Sigmoid colon (tissue), 7 donors: ENCODE results near the gene USP54. TPM values are rescaled to one million over a fixed set of nuclear protein-coding genes. Genes with fewer than 3 reads are reported as not detected.
A peak's percentile ranks its signal among the peaks of the same experiment; 100 is the strongest.
"Not testable (repeated sequence)": the region's sequence is repeated elsewhere in the genome, so short reads cannot be mapped to it uniquely, and the experiment has no call there.

Experiments
- DNase-seq: peaks from one replicate; pipeline ENCODE4 v3.0.0-alpha.2; 2019
- H3K27ac ChIP-seq, 4 donors: fragments of 200-600 bp; sonication (generic); one replicate each; pipeline ENCODE4 v1.5.1; 2016 to 2019; ENCODE audit warnings: mild to moderate bottlenecking in 1 of 4
- H3K27me3 ChIP-seq, 3 donors: fragments of 200-600 bp; sonication (generic); one replicate each; pipeline ENCODE4 v1.5.1; 2019; ENCODE audit warnings: mild to moderate bottlenecking in 1 of 3
- H3K36me3 ChIP-seq, 4 donors: fragments of 200-600 bp; sonication (generic); one replicate each; pipeline ENCODE4 v1.5.1; 2016 to 2019
- H3K4me1 ChIP-seq, 4 donors: fragments of 200-600 bp; sonication (generic); one replicate each; pipeline ENCODE4 v1.5.1; 2017 to 2019
- H3K4me3 ChIP-seq, 4 donors: fragments of 200-600 bp; sonication (generic); one replicate each; pipeline ENCODE4 v1.5.1; 2017 to 2019; ENCODE audit warnings: mild to moderate bottlenecking in 2 of 4, moderate library complexity in 1 of 4
- H3K9me3 ChIP-seq, 4 donors: fragments of 200-600 bp in 3 of 4; sonication (generic) in 3 of 4; one replicate each; pipeline versions ENCODE4 v1.5.1 to v1.6.1; 2013 to 2019
- EP300 ChIP-seq, 4 donors: sonication (generic); formaldehyde crosslinking; IDR thresholded peaks; one replicate each; pipeline ENCODE4 v1.6.1; 2017; ENCODE audit warnings: antibody characterized with exemption in 4 of 4
- POLR2A ChIP-seq, 2 donors: fragments of 450-650 bp; IDR thresholded peaks; one replicate each; pipeline ENCODE4 v1.6.1; 2016; ENCODE audit warnings: antibody characterized with exemption in 2 of 2, mild to moderate bottlenecking in 2 of 2, moderate library complexity in 2 of 2
- POLR2AphosphoS5 ChIP-seq, 4 donors: sonication (generic); formaldehyde crosslinking; IDR thresholded peaks; one replicate each; pipeline ENCODE4 v1.6.1; 2017; ENCODE audit warnings: antibody characterized with exemption in 4 of 4
- WGBS, 2 donors: extraction: QIAGEN DNeasy Blood & Tissue Kit; methylation state at CpG; one replicate each; pipeline ENCODE4 v1.1.7; 2013; 5-methylcytosine and 5-hydroxymethylcytosine counted together
- intact Hi-C: fragments of 100-400 bp; cut with DNase I; formaldehyde crosslinking; loops from one replicate; pipeline ENCODE4 v1.15.1; 2023
- polyA plus RNA-seq, 3 donors: library from polyadenylated mRNA; stranded (reverse); fragments of 200-250 nt; gene quantifications; one replicate each; pipeline ENCODE4 v1.2.3, GENCODE V29; 2013
- total RNA-seq, 4 donors: library from RNA; depleted of rRNA; stranded (reverse); fragments of >200 nt; gene quantifications; one replicate each; pipeline ENCODE4 v1.1.0, GENCODE V29; 2016
- TF ChIP-seq, protein P1 (sequence below), 4 experiments: fragments of 450-650 bp in 3 of 4; fragments of 200-600 bp in 1 of 4; IDR thresholded peaks; one replicate each; pipeline ENCODE4 v1.5.1; 2016 to 2019; ENCODE audit warnings: antibody characterized with exemption in 4 of 4, mild to moderate bottlenecking in 3 of 4, moderate library complexity in 2 of 4
- donor health status: healthy with polysubstance abuse.
- donor health status: Bipolar disorder and iron deficiency.
- donor health status: healthy.

USP54 gene
- total and polyA plus RNA-seq, 7 donors: 14.4 to 71.2 (median 30.8) TPM

DNA sequence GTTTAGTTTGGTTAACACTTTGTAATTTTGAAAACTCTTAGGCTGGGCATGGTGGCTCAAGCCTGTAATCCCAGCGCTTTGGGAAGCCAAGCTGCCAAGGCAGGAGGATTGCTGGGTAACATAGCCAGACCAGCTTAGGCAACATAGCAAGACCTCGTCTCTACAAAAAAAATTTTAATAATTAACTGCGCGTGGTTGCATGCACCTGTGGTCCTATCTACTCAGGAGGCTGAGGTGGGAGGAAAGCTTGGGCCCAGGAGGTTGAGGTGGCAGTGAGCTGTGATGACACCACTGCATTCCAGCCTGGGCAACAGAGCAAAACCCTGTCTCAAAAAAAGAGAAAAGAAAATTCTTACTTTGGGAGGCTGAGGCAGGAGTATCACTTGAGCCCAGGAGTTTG, 31.9 kb upstream of the USP54 start:
- Histone ChIP-seq H3K9me3 (no peaks in the 10 kb centered on the region), H3K4me3 (no peak overlapping the region), H3K27ac (no peak overlapping the region), H3K27me3 (no peaks in the 10 kb centered on the region), H3K36me3 (no peaks in the 10 kb centered on the region), H3K4me1 (peaks cover 0 to 15% (median 7%) of the 10 kb centered on the region in 4 donors)
- peak; percentile 14 for DNase-seq
- no peak for TF ChIP-seq POLR2A (IDR thresholded peaks at IDR 0.05)
- no peak for TF ChIP-seq EP300 (IDR thresholded peaks at IDR 0.05)
- TF ChIP-seq POLR2AphosphoS5 (IDR thresholded peaks at IDR 0.05): no peak
- TF ChIP-seq, protein P1, sequence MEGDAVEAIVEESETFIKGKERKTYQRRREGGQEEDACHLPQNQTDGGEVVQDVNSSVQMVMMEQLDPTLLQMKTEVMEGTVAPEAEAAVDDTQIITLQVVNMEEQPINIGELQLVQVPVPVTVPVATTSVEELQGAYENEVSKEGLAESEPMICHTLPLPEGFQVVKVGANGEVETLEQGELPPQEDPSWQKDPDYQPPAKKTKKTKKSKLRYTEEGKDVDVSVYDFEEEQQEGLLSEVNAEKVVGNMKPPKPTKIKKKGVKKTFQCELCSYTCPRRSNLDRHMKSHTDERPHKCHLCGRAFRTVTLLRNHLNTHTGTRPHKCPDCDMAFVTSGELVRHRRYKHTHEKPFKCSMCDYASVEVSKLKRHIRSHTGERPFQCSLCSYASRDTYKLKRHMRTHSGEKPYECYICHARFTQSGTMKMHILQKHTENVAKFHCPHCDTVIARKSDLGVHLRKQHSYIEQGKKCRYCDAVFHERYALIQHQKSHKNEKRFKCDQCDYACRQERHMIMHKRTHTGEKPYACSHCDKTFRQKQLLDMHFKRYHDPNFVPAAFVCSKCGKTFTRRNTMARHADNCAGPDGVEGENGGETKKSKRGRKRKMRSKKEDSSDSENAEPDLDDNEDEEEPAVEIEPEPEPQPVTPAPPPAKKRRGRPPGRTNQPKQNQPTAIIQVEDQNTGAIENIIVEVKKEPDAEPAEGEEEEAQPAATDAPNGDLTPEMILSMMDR (IDR thresholded peaks at IDR 0.05): no peak
- WGBS, 2 donors: 83 to 89% methylated on average over 4 of the region's 4 CpGs
- intact Hi-C loops: no loop called here

DNA sequence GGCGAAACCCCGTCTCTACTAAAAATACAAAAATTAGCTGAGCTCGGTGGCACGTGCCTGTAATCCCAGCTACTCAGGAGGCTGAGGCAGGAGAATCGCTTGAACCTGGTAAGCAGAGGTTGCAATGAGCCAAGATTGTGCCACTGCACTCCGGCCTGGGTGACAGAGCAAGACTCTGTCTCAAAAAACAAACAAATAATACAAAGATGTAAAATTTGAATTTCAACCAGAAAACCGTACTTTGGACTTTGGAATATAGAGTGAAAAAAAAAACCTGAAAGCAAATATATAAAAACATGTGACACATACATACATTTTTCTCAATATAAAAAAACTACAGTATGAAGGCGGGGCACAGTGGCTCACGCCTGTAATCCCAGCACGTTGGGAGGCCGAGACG, 29.8 kb upstream of the USP54 start:
- intact Hi-C loops, DNase-seq: not testable (repeated sequence)

DNA sequence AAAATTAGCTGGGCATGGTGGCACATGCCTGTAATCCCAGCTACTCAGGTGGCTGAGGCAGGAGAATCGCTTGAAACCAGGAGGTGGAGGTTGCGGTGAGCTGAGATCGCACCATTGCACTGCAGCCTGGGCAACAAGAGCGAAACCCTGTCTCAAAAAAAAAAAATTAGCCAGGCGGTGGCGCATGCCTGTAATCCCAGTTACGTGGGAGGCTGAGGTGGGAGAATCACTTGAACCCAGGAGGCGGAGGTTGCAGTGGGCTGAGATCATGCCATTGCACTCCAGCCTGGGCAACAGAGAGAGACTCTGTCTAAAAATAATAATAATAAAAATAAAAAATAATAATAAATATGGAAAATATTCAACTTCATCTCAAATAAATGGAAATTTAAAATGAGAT, 26.0 kb upstream of the USP54 start:
- WGBS, 2 donors: 97 to 99% methylated on average over 8 of the region's 8 CpGs
- H3K36me3 ChIP-seq: not testable (repeated sequence)

More for the DNA sequence above, 29.8 kb upstream of the USP54 start:
- not testable (repeated sequence) for H3K9me3 ChIP-seq, H3K27ac ChIP-seq, H3K27me3 ChIP-seq, H3K4me3 ChIP-seq, H3K36me3 ChIP-seq, H3K4me1 ChIP-seq
- 47 to 81% methylated on average over 12 of the region's 12 CpGs for WGBS, 2 donors

DNA sequence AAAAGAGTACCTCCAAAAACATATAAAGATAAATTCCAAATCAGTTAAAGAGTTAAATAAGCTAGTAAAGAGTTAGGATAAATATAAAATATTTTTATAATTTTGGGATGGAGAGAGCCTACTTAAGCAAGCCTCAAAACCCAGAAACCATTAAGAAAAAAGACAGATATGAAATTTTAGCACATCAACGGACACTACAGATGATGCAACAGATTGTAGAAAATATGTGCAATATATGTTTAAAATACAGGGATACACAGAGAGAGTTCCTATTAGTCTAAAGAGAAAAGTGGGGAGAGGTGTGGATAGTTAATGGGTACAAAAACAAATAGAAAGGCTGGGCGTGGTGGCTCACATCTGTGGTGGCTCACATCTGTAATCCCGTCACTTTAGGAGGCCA, 23.6 kb upstream of the USP54 start:
- WGBS, 2 donors: 80 to 89% methylated on average over 3 of the region's 3 CpGs
- no peaks in the 10 kb centered on the region for H3K36me3 ChIP-seq
- intact Hi-C loops: no loop called here

More for the DNA sequence above, 26.0 kb upstream of the USP54 start:
- H3K4me3 ChIP-seq, intact Hi-C loops, H3K27me3 ChIP-seq, H3K4me1 ChIP-seq, H3K27ac ChIP-seq, H3K9me3 ChIP-seq, DNase-seq: not testable (repeated sequence)

DNA sequence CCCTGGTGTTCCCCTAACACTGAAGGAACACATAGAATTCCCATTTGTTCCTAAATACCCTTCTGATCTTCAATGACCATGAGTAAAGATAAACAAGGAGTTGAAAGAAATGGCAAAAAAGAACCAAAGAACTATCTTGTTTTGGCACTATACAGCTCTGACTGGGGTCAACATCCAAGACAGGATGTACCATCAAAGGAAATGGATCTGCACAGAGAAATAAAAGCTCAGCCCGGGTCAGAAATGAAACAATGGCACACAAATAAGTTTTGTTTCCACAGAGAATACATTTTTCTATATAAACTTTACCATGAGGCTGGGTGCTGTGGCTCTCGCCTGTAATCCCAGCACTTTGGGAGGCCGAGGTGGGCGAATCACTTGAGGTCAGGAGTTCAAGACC, 18.0 kb upstream of the USP54 start:
- no peak for DNase-seq
- Histone ChIP-seq H3K9me3 (no peaks in the 10 kb centered on the region), H3K36me3 (no peaks in the 10 kb centered on the region), H3K27me3 (no peaks in the 10 kb centered on the region), H3K27ac (no peak overlapping the region), H3K4me1 (no peaks in the 10 kb centered on the region), H3K4me3 (no peak overlapping the region)
- intact Hi-C loops: loop anchor here (5.0 kb wide), 1 partner anchor 52 kb away; no protein-coding TSS in a partner anchor
- WGBS, 2 donors: 92 to 93% methylated on average over 4 of the region's 4 CpGs
- no peak for TF ChIP-seq EP300 (IDR thresholded peaks at IDR 0.05)

More for the DNA sequence above, 23.6 kb upstream of the USP54 start:
- TF ChIP-seq, protein P1 (IDR thresholded peaks at IDR 0.05): no peak
- TF ChIP-seq POLR2AphosphoS5 (IDR thresholded peaks at IDR 0.05): no peak
- TF ChIP-seq EP300 (IDR thresholded peaks at IDR 0.05): no peak
- TF ChIP-seq POLR2A (IDR thresholded peaks at IDR 0.05): no peak
- Histone ChIP-seq H3K9me3 (no peaks in the 10 kb centered on the region), H3K27ac (no peak overlapping the region), H3K4me1 (no peaks in the 10 kb centered on the region), H3K27me3 (no peaks in the 10 kb centered on the region), H3K4me3 (no peak overlapping the region)
- no peak for DNase-seq

DNA sequence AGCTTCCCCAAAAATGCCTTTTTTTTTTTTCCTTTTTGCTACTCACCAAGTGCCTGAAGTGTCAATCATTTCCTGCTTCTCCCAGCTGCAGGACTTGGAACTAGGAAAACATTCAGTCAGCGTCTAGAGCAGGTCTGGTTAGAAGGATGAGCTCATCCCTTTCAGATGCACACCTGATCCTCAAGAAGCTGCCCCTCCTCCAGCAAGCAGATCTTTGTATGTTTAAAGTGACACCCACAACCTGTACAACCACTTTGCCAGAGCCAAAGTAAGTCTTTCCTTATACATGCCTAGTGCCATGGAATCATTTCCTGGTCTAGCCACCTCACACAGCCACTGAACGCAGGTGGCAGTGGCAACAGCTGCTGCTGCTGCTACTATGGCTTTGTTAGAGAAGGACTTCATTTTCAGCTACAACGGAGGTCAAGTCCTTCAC, 10.4 kb upstream of the USP54 start:
- 12 to 64% methylated on average over 3 of the region's 3 CpGs for WGBS, 2 donors
- no peak overlapping the region for H3K27ac ChIP-seq
- H3K36me3 ChIP-seq: no peaks in the 10 kb centered on the region
- H3K9me3 ChIP-seq: no peaks in the 10 kb centered on the region
- H3K27me3 ChIP-seq: no peaks in the 10 kb centered on the region
- H3K4me1 ChIP-seq: no peaks in the 10 kb centered on the region
- no peak for DNase-seq
- no peak overlapping the region for H3K4me3 ChIP-seq
- intact Hi-C loops: no loop called here
- TF ChIP-seq, protein P1 (IDR thresholded peaks at IDR 0.05): no peak
- peak in 1 of 2 donors; percentile 5 for TF ChIP-seq POLR2A (IDR thresholded peaks at IDR 0.05)
- no peak for TF ChIP-seq POLR2AphosphoS5 (IDR thresholded peaks at IDR 0.05)
- TF ChIP-seq EP300 (IDR thresholded peaks at IDR 0.05): no peak
